Suprapubic skin (tissue), 4 donors: ENCODE data around the gene FAF1. TPM values are rescaled to one million over a fixed set of nuclear protein-coding genes. Genes with fewer than 3 reads are reported as not detected.

Experiments used
- DNase-seq, 2 donors: peaks; one replicate each; pipeline ENCODE4 v3.0.0-alpha.2; 2019; ENCODE audit warnings: low spot score in 2 of 2
- H3K27ac ChIP-seq: fragments of 200-600 bp; sonication (generic); one replicate; pipeline ENCODE4 v1.5.1; 2019
- H3K27me3 ChIP-seq: fragments of 200-600 bp; sonication (generic); one replicate; pipeline ENCODE4 v1.5.1; 2019
- H3K36me3 ChIP-seq: fragments of 200-600 bp; sonication (generic); one replicate; pipeline ENCODE4 v1.5.1; 2019
- H3K4me1 ChIP-seq: fragments of 200-600 bp; sonication (generic); one replicate; pipeline ENCODE4 v1.5.1; 2019
- H3K4me3 ChIP-seq: fragments of 200-600 bp; sonication (generic); one replicate; pipeline ENCODE4 v1.5.1; 2019; ENCODE audit warnings: mild to moderate bottlenecking
- H3K9me3 ChIP-seq: fragments of 200-600 bp; sonication (generic); one replicate; pipeline ENCODE4 v1.5.1; 2019
- EP300 ChIP-seq: sonication (generic); formaldehyde crosslinking; IDR thresholded peaks from one replicate; pipeline ENCODE4 v1.6.1; 2017; ENCODE audit warnings: antibody characterized with exemption
- POLR2A ChIP-seq, 2 donors: fragments of 450-650 bp; IDR thresholded peaks; one replicate each; pipeline ENCODE4 v1.6.1; 2017; ENCODE audit warnings: antibody characterized with exemption in 2 of 2, mild to moderate bottlenecking in 2 of 2, moderate library complexity in 2 of 2
- POLR2AphosphoS5 ChIP-seq, 3 donors: sonication (generic); formaldehyde crosslinking; IDR thresholded peaks; one replicate each; pipeline ENCODE4 v1.6.1; 2017; ENCODE audit warnings: antibody characterized with exemption in 3 of 3
- WGBS: methylation state at CpG from one replicate; pipeline ENCODE4 v1.1.5; 2018; 5-methylcytosine and 5-hydroxymethylcytosine counted together
- total RNA-seq, 4 donors: library from RNA; depleted of rRNA; stranded (reverse); fragments of >200 nt; gene quantifications; one replicate each; pipeline ENCODE4 v1.1.0, GENCODE V29; 2016
- TF ChIP-seq, protein P1 (sequence below), 2 donors: fragments of 200-600 bp in 1 of 2; fragments of 450-650 bp in 1 of 2; sonication (generic) in 1 of 2; IDR thresholded peaks; one replicate each; pipeline ENCODE4 v1.5.1; 2016 to 2019; ENCODE audit warnings: antibody characterized with exemption in 2 of 2, mild to moderate bottlenecking in 1 of 2, moderate library complexity in 1 of 2

FAF1 gene
- total RNA-seq, 4 donors from 2014 or later = 35.1 to 61.6 (median 45.4) TPM

DNA sequence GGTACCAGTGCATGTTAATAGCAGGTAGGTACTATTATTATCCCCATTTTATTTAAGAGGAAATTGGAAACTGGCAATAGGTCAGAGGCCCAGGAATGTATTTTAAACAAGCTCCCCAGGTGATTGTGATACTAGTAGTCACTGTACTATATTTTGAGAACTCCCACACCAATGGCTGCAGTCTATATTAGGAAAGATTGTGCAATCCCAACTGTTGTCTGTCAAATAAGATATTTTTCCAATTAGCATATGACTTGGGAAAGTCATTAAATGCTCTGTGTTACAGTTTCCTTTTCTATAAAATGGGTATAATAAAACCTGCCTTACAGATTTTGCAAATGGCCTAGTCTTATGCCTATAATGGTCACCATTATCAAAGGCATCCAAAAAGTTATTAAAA is 442.6 kb downstream of the FAF1 start:
- TF ChIP-seq, protein P1, sequence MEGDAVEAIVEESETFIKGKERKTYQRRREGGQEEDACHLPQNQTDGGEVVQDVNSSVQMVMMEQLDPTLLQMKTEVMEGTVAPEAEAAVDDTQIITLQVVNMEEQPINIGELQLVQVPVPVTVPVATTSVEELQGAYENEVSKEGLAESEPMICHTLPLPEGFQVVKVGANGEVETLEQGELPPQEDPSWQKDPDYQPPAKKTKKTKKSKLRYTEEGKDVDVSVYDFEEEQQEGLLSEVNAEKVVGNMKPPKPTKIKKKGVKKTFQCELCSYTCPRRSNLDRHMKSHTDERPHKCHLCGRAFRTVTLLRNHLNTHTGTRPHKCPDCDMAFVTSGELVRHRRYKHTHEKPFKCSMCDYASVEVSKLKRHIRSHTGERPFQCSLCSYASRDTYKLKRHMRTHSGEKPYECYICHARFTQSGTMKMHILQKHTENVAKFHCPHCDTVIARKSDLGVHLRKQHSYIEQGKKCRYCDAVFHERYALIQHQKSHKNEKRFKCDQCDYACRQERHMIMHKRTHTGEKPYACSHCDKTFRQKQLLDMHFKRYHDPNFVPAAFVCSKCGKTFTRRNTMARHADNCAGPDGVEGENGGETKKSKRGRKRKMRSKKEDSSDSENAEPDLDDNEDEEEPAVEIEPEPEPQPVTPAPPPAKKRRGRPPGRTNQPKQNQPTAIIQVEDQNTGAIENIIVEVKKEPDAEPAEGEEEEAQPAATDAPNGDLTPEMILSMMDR (IDR thresholded peaks at IDR 0.05) = no peak
- TF ChIP-seq POLR2AphosphoS5 (IDR thresholded peaks at IDR 0.05) = no peak
- no peak for TF ChIP-seq POLR2A (IDR thresholded peaks at IDR 0.05)
- no peak for TF ChIP-seq EP300
- peaks cover 11% of the 10 kb centered on the region for H3K36me3 ChIP-seq

DNA sequence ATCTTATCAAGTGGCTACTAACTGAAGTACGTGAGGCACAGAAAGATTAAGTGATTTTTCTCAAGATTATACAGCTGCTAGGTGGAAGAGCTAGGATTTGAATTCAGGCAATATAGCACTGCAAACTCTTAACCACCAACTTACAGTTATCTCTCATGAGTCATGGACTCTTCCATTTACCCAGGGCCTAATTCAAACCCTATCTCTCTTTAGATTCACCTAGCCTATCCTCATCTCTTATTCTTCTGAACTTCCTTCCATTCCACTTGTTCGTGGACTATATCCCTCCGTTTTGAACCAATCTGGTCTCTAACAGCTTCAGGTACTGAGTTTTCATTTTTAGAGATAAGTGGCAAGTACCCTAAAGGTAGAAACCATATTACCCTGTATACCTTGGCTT is 444.0 kb downstream of the FAF1 start:
- DNase-seq = no peak
- 88% methylated on average over 3 of the region's 3 CpGs for WGBS
- Histone ChIP-seq H3K4me3 (no peak overlapping the region), H3K27me3 (no peaks in the 10 kb centered on the region), H3K27ac (no peak overlapping the region), H3K4me1 (no peaks in the 10 kb centered on the region), H3K36me3 (peaks cover 16% of the 10 kb centered on the region), H3K9me3 (no peaks in the 10 kb centered on the region)
- no peak for TF ChIP-seq EP300
- TF ChIP-seq, protein P1 (IDR thresholded peaks at IDR 0.05) = no peak
- no peak for TF ChIP-seq POLR2A (IDR thresholded peaks at IDR 0.05)
- TF ChIP-seq POLR2AphosphoS5 (IDR thresholded peaks at IDR 0.05) = no peak

More for the DNA sequence above, 442.6 kb downstream of the FAF1 start:
- Histone ChIP-seq H3K27ac (no peak overlapping the region), H3K4me1 (no peaks in the 10 kb centered on the region), H3K4me3 (no peak overlapping the region), H3K9me3 (no peaks in the 10 kb centered on the region), H3K27me3 (no peaks in the 10 kb centered on the region)
- DNase-seq = no peak

DNA sequence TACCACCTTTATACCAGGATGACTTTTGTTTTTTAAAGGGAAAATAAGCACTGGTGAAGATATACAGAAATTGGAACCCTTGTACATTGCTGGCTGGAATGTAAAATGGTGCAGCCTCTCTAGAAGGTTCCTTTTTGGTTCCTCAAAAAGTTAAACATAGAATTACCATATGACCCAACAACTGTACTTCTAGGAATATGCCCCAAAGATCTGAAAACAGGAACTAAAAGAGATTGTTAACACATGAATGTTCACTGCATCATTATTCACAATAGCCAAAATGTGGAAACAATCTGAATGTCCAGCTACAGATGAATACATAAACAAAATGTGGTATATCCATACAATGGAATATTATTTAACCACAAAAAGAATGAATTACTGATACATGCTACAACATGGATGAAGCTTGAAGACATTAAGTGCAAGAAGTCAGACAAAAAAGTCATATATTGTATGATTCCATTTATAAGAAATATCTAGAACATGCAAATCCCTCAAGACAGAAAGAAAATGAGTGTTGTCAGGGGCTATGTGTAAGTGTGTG is 452.0 kb downstream of the FAF1 start:
- H3K27me3 ChIP-seq = no peaks in the 10 kb centered on the region
- no peak for DNase-seq
- peaks cover 57% of the 10 kb centered on the region for H3K36me3 ChIP-seq
- H3K27ac ChIP-seq = no peak overlapping the region
- no peak overlapping the region for H3K4me3 ChIP-seq
- no peaks in the 10 kb centered on the region for H3K4me1 ChIP-seq
- TF ChIP-seq POLR2A (IDR thresholded peaks at IDR 0.05) (no peak), EP300 (no peak), POLR2AphosphoS5 (IDR thresholded peaks at IDR 0.05) (no peak)
- TF ChIP-seq, protein P1 (IDR thresholded peaks at IDR 0.05) = no peak
- peaks cover 3% of the 10 kb centered on the region for H3K9me3 ChIP-seq

DNA sequence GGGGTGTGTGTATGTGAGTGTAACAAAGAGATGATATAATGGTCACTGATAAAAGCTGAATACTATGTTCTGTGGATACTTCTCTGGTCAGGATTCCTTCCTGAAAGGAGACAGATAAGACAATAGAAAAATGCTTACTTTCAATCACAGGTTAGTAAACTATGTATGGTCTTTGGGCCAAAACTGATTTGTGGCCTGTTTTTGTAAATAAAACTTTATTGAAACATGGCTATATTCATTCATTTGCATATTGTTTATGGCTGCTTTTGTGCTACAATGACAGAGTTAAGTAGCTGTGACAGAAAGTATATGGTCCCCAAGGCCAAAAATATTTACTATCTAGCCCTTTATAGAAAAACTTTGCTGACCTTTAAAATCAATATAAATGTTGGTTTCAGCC is 454.6 kb downstream of the FAF1 start:
- no peak for DNase-seq
- Histone ChIP-seq H3K4me1 (no peaks in the 10 kb centered on the region), H3K36me3 (peaks cover 68% of the 10 kb centered on the region), H3K9me3 (peaks cover 3% of the 10 kb centered on the region), H3K27me3 (no peaks in the 10 kb centered on the region), H3K4me3 (no peak overlapping the region), H3K27ac (no peak overlapping the region)
- no peak for TF ChIP-seq POLR2A (IDR thresholded peaks at IDR 0.05)
- no peak for TF ChIP-seq EP300
- no peak for TF ChIP-seq POLR2AphosphoS5 (IDR thresholded peaks at IDR 0.05)
- TF ChIP-seq, protein P1 (IDR thresholded peaks at IDR 0.05) = no peak

DNA sequence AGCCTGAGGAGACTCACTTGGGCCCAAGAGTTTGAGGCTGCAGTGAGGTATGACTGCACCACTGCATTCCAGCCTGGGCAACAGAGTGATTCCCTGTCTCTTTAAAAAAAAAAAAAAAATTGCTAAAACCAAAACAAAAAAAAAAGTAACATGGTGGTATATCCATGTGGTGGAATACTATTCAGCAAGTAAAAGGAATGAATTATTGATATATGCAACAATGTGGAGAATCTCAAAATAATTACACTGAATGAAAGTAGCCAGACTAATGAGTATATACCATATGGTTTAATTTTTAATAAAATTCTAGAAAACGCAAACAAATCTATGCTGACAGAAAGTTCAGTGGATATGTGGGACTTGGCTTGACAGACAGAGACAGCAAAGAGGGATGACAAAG is 456.6 kb downstream of the FAF1 start:
- Histone ChIP-seq H3K9me3 (peaks cover 10% of the 10 kb centered on the region), H3K4me1 (no peaks in the 10 kb centered on the region), H3K4me3 (no peak overlapping the region), H3K27me3 (no peaks in the 10 kb centered on the region), H3K36me3 (peaks cover 64% of the 10 kb centered on the region), H3K27ac (no peak overlapping the region)
- TF ChIP-seq POLR2A (IDR thresholded peaks at IDR 0.05) (no peak), POLR2AphosphoS5 (IDR thresholded peaks at IDR 0.05) (no peak), EP300 (no peak)
- TF ChIP-seq, protein P1 (IDR thresholded peaks at IDR 0.05) = no peak
- 94% methylated on average over 1 of the region's 1 CpG for WGBS
- no peak for DNase-seq
